GM12875 (cell line): ENCODE data around the gene BTBD9.

ENCODE experiments used
- H3K4me3 ChIP-seq: one replicate; pipeline ENCODE4 v1.5.1; 2011; ENCODE audit warnings: low read depth, low read length, control low read depth
- CTCF ChIP-seq: IDR thresholded peaks from 2 replicates; pipeline ENCODE4 v1.5.1; 2011; ENCODE audit warnings: low read depth, mild to moderate bottlenecking, control low read depth, inconsistent platforms, low read length, moderate library complexity, borderline replicate concordance; ENCODE audit not compliant: insufficient read depth

Gene BTBD9

GRCh38 chr6:38182426-38182825 is 457.3 kb downstream of the BTBD9 start:
- no peak for TF ChIP-seq CTCF
- no peak overlapping the region for H3K4me3 ChIP-seq

DNA sequence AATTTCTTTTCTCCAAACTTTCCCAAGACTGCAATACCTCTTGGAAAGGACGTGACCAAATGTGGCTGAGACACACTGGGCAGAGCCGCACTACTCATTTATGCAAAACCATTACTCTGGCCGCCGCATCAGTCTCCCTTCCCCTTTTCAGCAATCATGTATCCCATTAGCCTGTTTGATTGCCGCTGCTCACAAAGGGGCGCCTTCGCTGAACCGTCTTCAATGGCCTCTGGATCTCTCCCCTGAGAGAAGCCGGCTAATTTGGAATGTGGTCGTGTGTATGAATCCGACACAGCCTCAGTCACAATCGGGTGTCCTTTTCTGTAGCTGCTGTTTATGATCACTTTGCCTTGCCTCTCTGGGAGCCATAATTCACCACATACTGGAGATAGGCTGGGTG is 459.1 kb downstream of the BTBD9 start:
- no peak for TF ChIP-seq CTCF
- H3K4me3 ChIP-seq: no peak overlapping the region

DNA sequence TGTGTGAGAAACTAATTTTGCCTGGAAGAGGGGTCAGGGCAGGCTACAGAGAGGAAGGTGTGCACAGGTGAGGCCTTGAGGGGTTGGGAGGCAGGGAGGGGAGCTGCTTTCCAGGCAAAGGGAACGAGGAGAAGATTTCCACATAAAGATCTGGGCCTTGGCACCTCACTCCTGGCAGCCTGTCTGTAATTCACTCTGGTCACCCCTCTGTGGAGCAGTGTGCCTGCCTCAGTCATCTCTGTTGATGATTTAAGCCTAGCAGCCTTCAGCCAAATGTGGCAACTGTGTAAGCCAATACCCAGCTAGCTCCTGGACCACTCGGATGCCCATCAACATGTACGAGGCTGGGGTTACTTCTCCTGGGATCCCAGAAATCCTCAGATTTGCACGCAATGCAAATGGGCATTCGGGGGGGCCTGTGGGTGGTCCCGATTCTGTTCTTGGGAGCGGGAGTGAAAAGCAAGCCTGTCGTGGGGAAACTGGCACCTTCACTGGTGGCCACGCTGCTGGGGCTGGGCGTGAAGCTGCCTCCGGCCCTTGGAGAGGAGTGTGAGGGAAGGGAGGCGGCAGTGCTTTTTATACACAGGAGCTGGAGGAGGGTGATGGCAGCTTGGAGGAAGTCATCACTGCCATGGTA is 459.8 kb downstream of the BTBD9 start:
- H3K4me3 ChIP-seq: no peak overlapping the region
- TF ChIP-seq CTCF: no peak

DNA sequence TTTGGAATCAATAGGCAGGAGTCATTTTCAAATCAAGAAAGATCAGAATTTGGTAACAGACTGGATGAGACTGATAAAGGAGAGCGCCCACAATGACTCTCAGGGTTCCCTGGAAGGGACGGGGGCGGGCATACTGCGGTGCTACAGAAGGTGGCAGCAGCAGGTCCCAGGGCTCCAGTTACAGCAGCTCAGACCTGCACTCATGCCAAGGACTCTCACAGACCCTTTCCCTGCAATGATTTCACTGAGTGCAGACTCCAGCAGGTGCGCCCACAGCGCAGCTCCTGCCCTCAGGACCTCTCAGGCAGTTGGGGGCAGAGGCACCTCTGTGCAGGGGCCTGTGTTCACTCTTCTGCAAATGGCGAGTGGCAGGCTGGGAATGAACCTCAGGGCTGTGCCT is 460.4 kb downstream of the BTBD9 start:
- no peak for TF ChIP-seq CTCF
- no peak overlapping the region for H3K4me3 ChIP-seq

- TF ChIP-seq CTCF: no peak
- H3K4me3 ChIP-seq: no peak overlapping the region
These were observed 461.2 kb downstream of the BTBD9 start for GRCh38 chr6:38178584-38178886.

DNA sequence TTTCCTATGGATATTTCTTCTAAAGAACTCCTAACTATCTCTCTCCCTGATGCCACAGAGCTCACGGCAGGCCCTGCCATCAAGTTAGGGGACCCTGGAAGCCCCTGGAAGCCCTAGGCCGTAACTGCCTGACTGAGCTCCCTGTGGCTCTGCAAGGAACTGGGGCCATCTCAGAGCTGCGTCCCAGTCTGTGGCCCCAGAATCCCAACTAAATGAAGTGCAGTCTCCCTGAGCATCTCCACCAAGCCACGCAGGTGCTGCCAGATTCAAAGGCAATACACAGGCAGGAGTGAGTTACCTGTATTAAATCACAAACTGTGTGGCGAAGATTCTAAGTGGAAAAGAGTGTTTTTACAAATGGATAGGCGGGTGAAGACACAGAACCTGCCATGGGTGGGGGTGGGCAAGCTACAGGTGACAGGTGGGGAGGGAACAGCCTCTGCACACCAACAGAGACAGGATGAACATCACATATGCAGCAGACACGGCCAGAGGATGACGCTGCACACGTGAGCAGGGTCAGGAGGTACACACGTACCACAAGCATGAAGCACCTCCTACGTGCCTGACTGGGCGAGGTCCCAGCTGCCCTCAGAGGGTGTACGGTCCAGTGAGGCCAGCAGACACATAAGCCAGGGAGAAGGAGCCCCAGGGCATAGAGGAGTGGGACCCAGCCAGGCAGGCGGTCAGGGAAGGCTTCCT is 461.7 kb downstream of the BTBD9 start:
- no peak for TF ChIP-seq CTCF
- H3K4me3 ChIP-seq: no peak overlapping the region
